PC-9 (cell line): ENCODE results near the gene DCAF15. TPM values are rescaled to one million over a fixed set of nuclear protein-coding genes. Genes with fewer than 3 reads are reported as not detected.

Experiments
- BruUV-seq: library from RNA; stranded (reverse); fragments of 400-500 nt; replicated peaks from 2 replicates; lab custom pipeline; 2021; lab: Mats Ljungman, UMichigan
- CTCF ChIA-PET: fragments of 300-600 bp; sonication (Branson Sonifier 250); formaldehyde crosslinking; loops from one replicate; lab custom pipeline; 2022; ENCODE audit warnings: antibody characterized with exemption; lab: Charles Lee
- POLR2A ChIA-PET: fragments of 300-600 bp; sonication (Branson Sonifier 250); formaldehyde crosslinking; loops from one replicate; lab custom pipeline; 2022; ENCODE audit warnings: antibody characterized with exemption; ENCODE audit not compliant: unreplicated experiment; lab: Charles Lee
- DNase-seq, 2 experiments: peaks; one replicate each; pipeline versions ENCODE4 v3.0.0 to v3.0.0-alpha.2; 2015 to 2022; ENCODE audit warnings: mixed read lengths in 1 of 2
- H2AFZ ChIP-seq: fragments of 200-600 bp; sonication (generic); 2 replicates; pipeline ENCODE4 v1.8.1; 2017; ENCODE audit warnings: antibody characterized with exemption
- H3F3A ChIP-seq: fragments of 200-600 bp; sonication (generic); 2 replicates; pipeline ENCODE4 v1.8.1; 2017; ENCODE audit warnings: antibody characterized with exemption, mild to moderate bottlenecking, low read depth; ENCODE audit not compliant: insufficient read depth
- H3K27ac ChIP-seq: fragments of 200-600 bp; sonication (generic); 2 replicates; pipeline ENCODE4 v1.6.1; 2016; ENCODE audit warnings: mixed run types
- H3K27me3 ChIP-seq: fragments of 200-600 bp; sonication (generic); 2 replicates; pipeline ENCODE4 v1.6.1; 2016; ENCODE audit warnings: low read depth, mixed run types; ENCODE audit not compliant: insufficient read depth
- H3K36me3 ChIP-seq: fragments of 200-600 bp; sonication (generic); 2 replicates; pipeline ENCODE4 v1.6.1; 2016; ENCODE audit warnings: low read depth, mixed run types
- H3K4me1 ChIP-seq: fragments of 200-600 bp; sonication (generic); replicated peaks from 2 replicates; pipeline ENCODE4 v1.6.1; 2016; ENCODE audit warnings: mixed run types; ENCODE audit not compliant: insufficient read depth
- H3K4me2 ChIP-seq: fragments of 200-600 bp; sonication (generic); 2 replicates; pipeline ENCODE4 v1.6.1; 2017; ENCODE audit warnings: mixed run types
- H3K4me3 ChIP-seq: fragments of 200-600 bp; sonication (generic); 2 replicates; pipeline ENCODE4 v1.6.1; 2016; ENCODE audit warnings: mixed run types
- H3K79me2 ChIP-seq: fragments of 200-600 bp; sonication (generic); 2 replicates; pipeline ENCODE4 v1.6.1; 2017; ENCODE audit warnings: low read depth, mixed run types
- H3K9me2 ChIP-seq: fragments of 200-600 bp; sonication (generic); 2 replicates; pipeline ENCODE4 v1.8.1; 2017; ENCODE audit warnings: mild to moderate bottlenecking; ENCODE audit not compliant: insufficient read depth
- H3K9me3 ChIP-seq: fragments of 200-600 bp; sonication (generic); 2 replicates; pipeline ENCODE4 v1.8.1; 2016; ENCODE audit warnings: low read depth; ENCODE audit not compliant: insufficient read depth
- H4K20me1 ChIP-seq: fragments of 200-600 bp; sonication (generic); 2 replicates; pipeline ENCODE4 v1.8.1; 2017; ENCODE audit not compliant: insufficient read depth
- CTCF ChIP-seq: fragments of 200-600 bp; sonication (generic); conservative IDR thresholded peaks from 2 replicates; pipeline ENCODE4 v1.6.1; 2017; ENCODE audit warnings: mixed run types, antibody characterized with exemption, mild to moderate bottlenecking, moderate library complexity
- EZH2 ChIP-seq: fragments of 200-600 bp; sonication (generic); IDR thresholded peaks from 2 replicates; pipeline ENCODE4 v1.8.0; 2017; ENCODE audit warnings: antibody characterized with exemption, low read depth
- intact Hi-C: fragments of 100-400 bp; cut with micrococcal nuclease; formaldehyde crosslinking; loops from one replicate; pipeline ENCODE4 v1.10.0; 2022; ENCODE audit not compliant: unreplicated experiment
- total RNA-seq: library from RNA; stranded (reverse); gene quantifications from 2 replicates; pipeline ENCODE4 v1.2.3, GENCODE V29; 2021

Gene DCAF15
- total RNA-seq, 1 experiment from 2014 or later: 35.3 TPM

- intact Hi-C loops: no loop called here
- no peak for TF ChIP-seq EZH2
- TF ChIP-seq CTCF: no peak
- Histone ChIP-seq H3K27me3 (no peaks in the 10 kb centered on the region), H3K9me3 (no peaks in the 10 kb centered on the region), H3K4me3 (no peak overlapping the region), H2AFZ (no peak overlapping the region), H3K9me2 (no peaks in the 10 kb centered on the region), H3K27ac (no peak overlapping the region), H3K4me1 (peaks cover 6% of the 10 kb centered on the region), H3K36me3 (peaks cover 15% of the 10 kb centered on the region; the same call in 1 of the 2 replicates), H3K79me2 (peaks cover 18% of the 10 kb centered on the region), H4K20me1 (peaks cover 8% of the 10 kb centered on the region), H3F3A (no peaks in the 10 kb centered on the region), H3K4me2 (no peak overlapping the region)
- CTCF ChIA-PET: interaction anchor here (0.6 kb wide), 2 partner anchors 18 to 974 kb away, joined by 3 to 4 read pairs; no protein-coding TSS in a partner anchor
- no TSS peak for BruUV-seq
- POLR2A ChIA-PET: no interaction called here
- no peak for DNase-seq
Measured at GRCh38 chr19:13955662-13956364, 3.5 kb downstream of the DCAF15 start.

GRCh38 chr19:13956365-13956744 is 4.0 kb downstream of the DCAF15 start:
- peaks cover under 1% of the 10 kb centered on the region; the same call in 1 of the 2 replicates for H3F3A ChIP-seq
- no peak for TF ChIP-seq EZH2
- TF ChIP-seq CTCF: no peak
- no peaks in the 10 kb centered on the region for H3K9me2 ChIP-seq
- no peaks in the 10 kb centered on the region for H3K9me3 ChIP-seq
- ChIA-PET CTCF (interaction anchor here (0.6 kb wide), 2 partner anchors 19 to 975 kb away, joined by 3 to 4 read pairs; no protein-coding TSS in a partner anchor), POLR2A (no interaction called here)
- H3K27ac ChIP-seq: no peak overlapping the region
- no peak overlapping the region for H3K4me3 ChIP-seq
- no peak for DNase-seq
- H3K79me2 ChIP-seq: peaks cover 18% of the 10 kb centered on the region
- no peak overlapping the region for H3K4me2 ChIP-seq
- H3K4me1 ChIP-seq: peaks cover 6% of the 10 kb centered on the region
- peaks cover 8% of the 10 kb centered on the region for H4K20me1 ChIP-seq
- H3K27me3 ChIP-seq: no peaks in the 10 kb centered on the region
- intact Hi-C loops: no loop called here
- peaks cover 15% of the 10 kb centered on the region; the same call in 1 of the 2 replicates for H3K36me3 ChIP-seq
- no peak overlapping the region for H2AFZ ChIP-seq
- BruUV-seq: no TSS peak

GRCh38 chr19:13957051-13957450 is 4.7 kb downstream of the DCAF15 start:
- BruUV-seq: no TSS peak
- peaks cover 5% of the 10 kb centered on the region for H3F3A ChIP-seq
- ChIA-PET POLR2A (no interaction called here), CTCF (no interaction called here)
- H3K4me2 ChIP-seq: no peak overlapping the region
- H2AFZ ChIP-seq: no peak overlapping the region
- H4K20me1 ChIP-seq: peaks cover 8% of the 10 kb centered on the region
- no peaks in the 10 kb centered on the region for H3K9me3 ChIP-seq
- H3K36me3 ChIP-seq: peaks cover 15% of the 10 kb centered on the region; the same call in 1 of the 2 replicates
- H3K27ac ChIP-seq: no peak overlapping the region
- no peak overlapping the region for H3K4me3 ChIP-seq
- intact Hi-C loops: no loop called here
- H3K4me1 ChIP-seq: peaks cover 6% of the 10 kb centered on the region
- peaks cover 18% of the 10 kb centered on the region for H3K79me2 ChIP-seq
- TF ChIP-seq EZH2 (no peak), CTCF (no peak)
- H3K27me3 ChIP-seq: no peaks in the 10 kb centered on the region
- no peak for DNase-seq
- H3K9me2 ChIP-seq: no peaks in the 10 kb centered on the region
